GM19193 (cell line): ENCODE data around the gene INS.

Experiments
- POLR2A ChIP-seq: IDR thresholded peaks from 4 replicates; pipeline ENCODE4 v1.6.1; 2011; ENCODE audit not compliant: insufficient read depth, insufficient read length; ENCODE audit errors: extremely low read depth

Gene INS

GRCh38 chr11:2191883-2192282 is 30.9 kb upstream of the INS start:
- no peak for TF ChIP-seq POLR2A

- no peak for TF ChIP-seq POLR2A
These were observed 29.9 kb upstream of the INS start for GRCh38 chr11:2190657-2191471.

- no peak for TF ChIP-seq POLR2A
These were observed 29.1 kb upstream of the INS start for GRCh38 chr11:2189938-2190656.

- TF ChIP-seq POLR2A: no peak
These were observed 27.7 kb upstream of the INS start for GRCh38 chr11:2188745-2189144.

- no peak for TF ChIP-seq POLR2A
These were observed 26.3 kb upstream of the INS start for GRCh38 chr11:2187280-2187707.

- TF ChIP-seq POLR2A: no peak
These were observed 25.8 kb upstream of the INS start for GRCh38 chr11:2186669-2187279.

- TF ChIP-seq POLR2A: no peak
These were observed 24.5 kb upstream of the INS start for GRCh38 chr11:2185324-2186085.

GRCh38 chr11:2182692-2183474 is 21.9 kb upstream of the INS start:
- TF ChIP-seq POLR2A: no peak

GRCh38 chr11:2182075-2182474 is 21.1 kb upstream of the INS start:
- no peak for TF ChIP-seq POLR2A

GRCh38 chr11:2180789-2181370 is 19.9 kb upstream of the INS start:
- no peak for TF ChIP-seq POLR2A

GRCh38 chr11:2180347-2180746 is 19.3 kb upstream of the INS start:
- no peak for TF ChIP-seq POLR2A

- no peak for TF ChIP-seq POLR2A
These were observed 18.5 kb upstream of the INS start for GRCh38 chr11:2179516-2179915.

GRCh38 chr11:2178906-2179494 is 18.0 kb upstream of the INS start:
- no peak for TF ChIP-seq POLR2A
